SK-N-SH (cell line): ENCODE data around the gene MAP2K7. TPM values are rescaled to one million over a fixed set of nuclear protein-coding genes. Genes with fewer than 3 reads are reported as not detected.

ENCODE experiments used
- CTCF ChIA-PET: fragments of 300-600, 350-600 bp; formaldehyde crosslinking; extraction: SDS; loops from one replicate; lab custom pipeline; 2021; lab: Yijun Ruan, JAX
- POLR2A ChIA-PET: fragments of 350-600 bp; sonication (Branson Sonifier 250); formaldehyde crosslinking; extraction: SDS; loops from one replicate; lab custom pipeline; 2020; ENCODE audit warnings: antibody characterized with exemption, inconsistent platforms; lab: Yijun Ruan, JAX
- DNase-seq: peaks from one replicate; pipeline ENCODE4 v3.0.0; 2012
- H2AFZ ChIP-seq: fragments of 200-600 bp; sonication (generic); 2 replicates; pipeline ENCODE4 v1.8.1; 2016; ENCODE audit warnings: antibody characterized with exemption, mild to moderate bottlenecking, low read depth
- H3F3A ChIP-seq: fragments of 200-600 bp; sonication (generic); replicated peaks from 2 replicates; pipeline ENCODE3; 2016; ENCODE audit warnings: antibody characterized with exemption, mild to moderate bottlenecking; ENCODE audit not compliant: insufficient read depth
- H3K27ac ChIP-seq, 2 experiments: fragments of 200-500 bp in 1 of 2; fragments of 200-600 bp in 1 of 2; sonication (Bioruptor generic) in 1 of 2; sonication (generic), shearing (Covaris generic) in 1 of 2; 2 replicates each; pipeline versions ENCODE4 v1.5.1 to v1.6.1; 2014 to 2016; ENCODE audit warnings: low read depth in 2 of 2, inconsistent platforms in 1 of 2, low read length in 1 of 2, mild to moderate bottlenecking in 1 of 2, mixed read lengths in 1 of 2
- H3K27me3 ChIP-seq: fragments of 200-600 bp; sonication (generic), shearing (Covaris generic); 2 replicates; pipeline ENCODE4 v1.6.1; 2016; ENCODE audit warnings: mixed run types; ENCODE audit not compliant: insufficient read depth
- H3K36me3 ChIP-seq, 2 experiments: fragments of 200-500 bp in 1 of 2; fragments of 200-600 bp in 1 of 2; sonication (Bioruptor generic) in 1 of 2; sonication (generic) in 1 of 2; replicated peaks in 1 of 2; 2 replicates each; pipeline versions ENCODE3 to v1.5.1; 2014 to 2016; ENCODE audit warnings: low read length in 1 of 2, mild to moderate bottlenecking in 1 of 2; ENCODE audit not compliant: insufficient read depth in 2 of 2, control insufficient read depth in 1 of 2
- H3K4me1 ChIP-seq, 2 experiments: fragments of 200-500 bp in 1 of 2; fragments of 200-600 bp in 1 of 2; sonication (Bioruptor generic) in 1 of 2; sonication (generic), shearing (Covaris generic) in 1 of 2; 2 replicates each; pipeline versions ENCODE4 v1.5.1 to v1.6.1; 2014 to 2016; ENCODE audit warnings: low read depth in 1 of 2, low read length in 1 of 2, mixed run types in 1 of 2; ENCODE audit not compliant: insufficient read depth in 2 of 2, control insufficient read depth in 1 of 2
- H3K4me2 ChIP-seq: fragments of 200-600 bp; sonication (generic), shearing (Covaris generic); 2 replicates; pipeline ENCODE4 v1.6.1; 2017; ENCODE audit warnings: mixed run types
- H3K4me3 ChIP-seq, 2 experiments: fragments of 200-500 bp in 1 of 2; fragments of 200-600 bp in 1 of 2; sonication (Bioruptor generic) in 1 of 2; sonication (generic), shearing (Covaris generic) in 1 of 2; 2 replicates each; pipeline versions ENCODE4 v1.5.1 to v1.8.1; 2014 to 2016; ENCODE audit warnings: low read depth in 2 of 2, inconsistent platforms in 1 of 2, low read length in 1 of 2, mild to moderate bottlenecking in 1 of 2, mixed read lengths in 1 of 2, moderate library complexity in 1 of 2
- H3K79me2 ChIP-seq: fragments of 200-600 bp; sonication (generic); 2 replicates; pipeline ENCODE4 v1.8.1; 2017; ENCODE audit warnings: mild to moderate bottlenecking; ENCODE audit not compliant: insufficient read depth
- H3K9ac ChIP-seq: fragments of 200-600 bp; sonication (generic); 2 replicates; pipeline ENCODE4 v1.6.1; 2017; ENCODE audit warnings: mixed run types
- H3K9me2 ChIP-seq: fragments of 200-600 bp; sonication (generic); 2 replicates; pipeline ENCODE4 v1.6.1; 2017; ENCODE audit warnings: mixed run types
- H3K9me3 ChIP-seq: fragments of 200-600 bp; sonication (generic); 2 replicates; pipeline ENCODE4 v1.6.1; 2017; ENCODE audit warnings: mixed run types, mild to moderate bottlenecking, moderate library complexity
- H4K20me1 ChIP-seq: fragments of 200-600 bp; sonication (generic); 2 replicates; pipeline ENCODE4 v1.6.1; 2017; ENCODE audit warnings: mild to moderate bottlenecking, mixed run types; ENCODE audit not compliant: insufficient read depth
- CHD2 ChIP-seq: fragments of 150-350 bp; IDR thresholded peaks from 2 replicates; pipeline ENCODE4 v1.6.1; 2018; ENCODE audit warnings: low read length; ENCODE audit not compliant: partially characterized antibody
- ELF1 ChIP-seq: IDR thresholded peaks from 2 replicates; pipeline ENCODE4 v1.4.0; 2012
- EP300 ChIP-seq, 2 experiments: IDR thresholded peaks; 2 replicates each; pipeline versions ENCODE4 v1.4.0 to v1.6.1; 2012; ENCODE audit warnings: borderline replicate concordance in 1 of 2, low read depth in 1 of 2, low read length in 1 of 2
- EZH2phosphoT487 ChIP-seq: fragments of 200-600 bp; sonication (generic); IDR thresholded peaks from 2 replicates; pipeline ENCODE4 v1.6.1; 2017; ENCODE audit warnings: low read depth, mixed run types, mild to moderate bottlenecking, antibody characterized with exemption, moderate library complexity, borderline replicate concordance
- FOXJ3 ChIP-seq: sonication (generic); formaldehyde crosslinking; IDR thresholded peaks from 2 replicates; pipeline ENCODE4 v1.5.1; 2020; ENCODE audit warnings: mild to moderate bottlenecking, missing genetic modification reagents
- GABPA ChIP-seq: IDR thresholded peaks from 2 replicates; pipeline ENCODE4 v1.4.0; 2012; ENCODE audit warnings: low read depth, mild to moderate bottlenecking
- IRF3 ChIP-seq: fragments of 150-350 bp; IDR thresholded peaks from 2 replicates; pipeline ENCODE4 v1.6.1; 2016; ENCODE audit warnings: mild to moderate bottlenecking, low read depth, low read length
- MAX ChIP-seq: IDR thresholded peaks from 2 replicates; pipeline ENCODE4 v1.4.0; 2012; ENCODE audit warnings: low read depth
- MXI1 ChIP-seq: IDR thresholded peaks from 2 replicates; pipeline ENCODE4 v1.6.1; 2012; ENCODE audit warnings: mild to moderate bottlenecking, low read depth, low read length, improper control_type of control experiment
- NFIC ChIP-seq: IDR thresholded peaks from 2 replicates; pipeline ENCODE4 v1.4.0; 2012; ENCODE audit warnings: borderline replicate concordance
- POLR2AphosphoS5 ChIP-seq: IDR thresholded peaks from 2 replicates; pipeline ENCODE4 v1.6.1; 2012; ENCODE audit warnings: low read depth, low read length
- RAD21 ChIP-seq: IDR thresholded peaks from 2 replicates; pipeline ENCODE4 v1.6.1; 2012; ENCODE audit warnings: mild to moderate bottlenecking, low read length
- RCOR1 ChIP-seq: fragments of 150-350 bp; IDR thresholded peaks from 2 replicates; pipeline ENCODE4 v1.6.1; 2017; ENCODE audit warnings: antibody characterized with exemption, low read length
- REST ChIP-seq: IDR thresholded peaks from 2 replicates; pipeline ENCODE4 v1.6.1; 2012; ENCODE audit warnings: mild to moderate bottlenecking, low read depth, low read length, moderate library complexity
- RXRA ChIP-seq: IDR thresholded peaks from 2 replicates; pipeline ENCODE4 v1.4.0; 2012; ENCODE audit warnings: low read depth, mild to moderate bottlenecking, borderline replicate concordance
- SIN3A ChIP-seq: IDR thresholded peaks from 2 replicates; pipeline ENCODE4 v1.6.1; 2012; ENCODE audit warnings: low read depth, mild to moderate bottlenecking, low read length, moderate library complexity, borderline replicate concordance
- TAF1 ChIP-seq: IDR thresholded peaks from 2 replicates; pipeline ENCODE4 v1.6.1; 2012; ENCODE audit warnings: low read depth, mild to moderate bottlenecking, low read length, moderate library complexity, borderline replicate concordance
- WGBS: methylation state at CpG from one replicate; pipeline ENCODE4 v1.1.6; 2017; ENCODE audit warnings: low lambda C conversion rate; 5-methylcytosine and 5-hydroxymethylcytosine counted together
- polyA plus RNA-seq, 3 experiments: library from polyadenylated mRNA; depleted of rRNA; stranded (reverse); fragments of >200 nt; gene quantifications; 2 replicates each; pipeline ENCODE4 v1.2.3, GENCODE V29; 2012
- TF ChIP-seq, protein P1 (sequence below): IDR thresholded peaks from 2 replicates; pipeline ENCODE4; 2012

The MAP2K7 gene
- polyA plus RNA-seq, 1 of the 3 experiments (the other 2 are of a cell fraction), result 13.0 TPM

DNA sequence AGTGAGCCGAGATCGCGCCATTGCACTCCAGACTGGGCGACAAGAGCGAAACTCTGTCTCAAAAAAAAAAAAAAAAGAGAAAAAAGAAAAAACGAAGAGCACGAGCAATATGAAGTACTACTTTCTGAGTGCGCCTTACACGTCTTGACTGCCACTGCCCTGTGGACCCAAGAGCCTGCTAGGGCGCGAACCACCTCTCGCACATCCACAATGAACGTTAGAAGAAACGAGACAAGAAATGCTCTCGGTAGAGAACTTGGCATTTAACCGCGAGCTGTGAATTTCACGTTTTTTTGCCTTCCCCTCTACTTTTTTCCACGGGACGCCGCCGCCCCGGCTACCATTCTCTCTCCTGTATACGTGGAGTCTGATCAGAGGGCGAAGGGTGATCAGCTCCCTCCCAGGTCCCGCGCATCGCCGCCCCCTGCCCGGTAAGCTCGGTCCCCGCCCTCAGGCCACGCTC lies 39.3 kb downstream of the MAP2K7 start:
- Histone ChIP-seq H3K9me2 (no peaks in the 10 kb centered on the region), H3K9ac (peak overlapping the region; percentile 87), H3K4me1 (peaks cover 0 to 6% of the 10 kb centered on the region in 2 experiments; a peak in 1 of 4 replicates), H3K36me3 (peaks cover 14 to 20% of the 10 kb centered on the region in 2 experiments), H3K79me2 (peaks cover 37% of the 10 kb centered on the region), H3K4me3 (peak overlapping the region; percentile 70 to 74)
- ChIA-PET POLR2A (interaction anchor here (0.6 to 2.5 kb wide), 10 partner anchors 14 to 471 kb away, joined by 3 to 15 read pairs (median 4); partner anchors contain the start of genes ELAVL1, MAP2K7 and SNAPC2), CTCF (interaction anchor here (0.6 to 4.4 kb wide), 22 partner anchors 9 to 1695 kb away, joined by 3 to 69 read pairs (median 6); partner anchors contain the start of genes CTXN1 and TRAPPC5)
- no peak for TF ChIP-seq RXRA
- no peak for TF ChIP-seq REST
- no peak for TF ChIP-seq MXI1
- no peak for TF ChIP-seq GABPA
- no peak for TF ChIP-seq SIN3A
- TF ChIP-seq EP300 (IDR thresholded peaks at IDR 0.05; ENCODE audit: borderline replicate concordance in 1 of 2, low read depth in 1 of 2, low read length in 1 of 2), result no peak
- TF ChIP-seq FOXJ3, result no peak
- TF ChIP-seq MAX, result no peak; the same call in 1 of the 2 replicates
- TF ChIP-seq EZH2phosphoT487, result no peak
- no peak for TF ChIP-seq POLR2AphosphoS5
- no peak for TF ChIP-seq CHD2
- no peak for TF ChIP-seq TAF1
- TF ChIP-seq NFIC, result no peak
- TF ChIP-seq ELF1, result no peak
- TF ChIP-seq, protein P1, sequence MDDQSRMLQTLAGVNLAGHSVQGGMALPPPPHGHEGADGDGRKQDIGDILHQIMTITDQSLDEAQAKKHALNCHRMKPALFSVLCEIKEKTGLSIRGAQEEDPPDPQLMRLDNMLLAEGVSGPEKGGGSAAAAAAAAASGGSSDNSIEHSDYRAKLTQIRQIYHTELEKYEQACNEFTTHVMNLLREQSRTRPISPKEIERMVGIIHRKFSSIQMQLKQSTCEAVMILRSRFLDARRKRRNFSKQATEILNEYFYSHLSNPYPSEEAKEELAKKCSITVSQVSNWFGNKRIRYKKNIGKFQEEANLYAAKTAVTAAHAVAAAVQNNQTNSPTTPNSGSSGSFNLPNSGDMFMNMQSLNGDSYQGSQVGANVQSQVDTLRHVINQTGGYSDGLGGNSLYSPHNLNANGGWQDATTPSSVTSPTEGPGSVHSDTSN, result no peak
- TF ChIP-seq IRF3, result no peak
- TF ChIP-seq RCOR1, result no peak
- no peak for TF ChIP-seq RAD21
- TF ChIP-seq, all 33 proteins: peak for 0
- peak overlapping the region; percentile 84 for H2AFZ ChIP-seq
- H3F3A ChIP-seq, result peaks cover 11% of the 10 kb centered on the region
- DNase-seq, result peak; percentile 69
- WGBS, result 1% methylated on average over 33 of the region's 33 CpGs
- H4K20me1 ChIP-seq, result no peaks in the 10 kb centered on the region
- H3K27ac ChIP-seq, result peak overlapping the region; percentile 62 to 85
- H3K4me2 ChIP-seq, result peak overlapping the region; percentile 80
- H3K27me3 ChIP-seq, result no peaks in the 10 kb centered on the region
- no peaks in the 10 kb centered on the region for H3K9me3 ChIP-seq
